OCI-LY3 (cell line): ENCODE results near the gene RANBP1.
A peak's percentile ranks its signal among the peaks of the same experiment; 100 is the strongest.

Experiments
- H2AFZ ChIP-seq: fragments of 200-600, 300-600 bp; shearing (Covaris generic); 2 replicates; pipeline ENCODE4 v1.6.0; 2014; ENCODE audit warnings: antibody characterized with exemption, low read depth, low read length
- H3K27ac ChIP-seq: fragments of 200-600, 300-600 bp; sonication (generic); 2 replicates; pipeline ENCODE4 v1.5.1; 2014; ENCODE audit warnings: mild to moderate bottlenecking, low read length, moderate library complexity, mixed read lengths
- H3K27me3 ChIP-seq: fragments of 200-600, 300-600 bp; sonication (generic); 2 replicates; pipeline ENCODE4 v1.6.1; 2014; ENCODE audit warnings: low read depth, low read length, mixed read lengths
- H3K36me3 ChIP-seq: fragments of 200-600, 300-600 bp; sonication (generic); replicated peaks from 2 replicates; pipeline ENCODE3; 2014; ENCODE audit warnings: low read depth, low read length, mixed read lengths
- H3K4me1 ChIP-seq: fragments of 300-600, 200-600 bp; sonication (generic); 2 replicates; pipeline ENCODE4 v1.6.1; 2014; ENCODE audit warnings: low read length, mixed read lengths
- H3K4me2 ChIP-seq: fragments of 200-600, 300-600 bp; sonication (generic); 2 replicates; pipeline ENCODE4 v1.6.1; 2014; ENCODE audit warnings: low read length, mixed read lengths
- H3K4me3 ChIP-seq: fragments of 300-600, 200-600 bp; sonication (generic); 2 replicates; pipeline ENCODE4 v1.5.1; 2014; ENCODE audit warnings: antibody characterized with exemption, mild to moderate bottlenecking, low read length, moderate library complexity
- H3K79me2 ChIP-seq: fragments of 300-600, 200-600 bp; shearing (Covaris generic); 2 replicates; pipeline ENCODE4 v1.6.1; 2014; ENCODE audit warnings: mild to moderate bottlenecking, low read length, mixed read lengths
- H3K9ac ChIP-seq: fragments of 300-600, 200-600 bp; shearing (Covaris generic); 2 replicates; pipeline ENCODE4 v1.6.0; 2014; ENCODE audit warnings: mild to moderate bottlenecking, low read length, moderate library complexity
- H3K9me3 ChIP-seq: fragments of 200-600, 300-600 bp; shearing (Covaris generic); 2 replicates; pipeline ENCODE4 v1.6.1; 2014; ENCODE audit warnings: low read length, mixed read lengths; ENCODE audit not compliant: insufficient read depth
- H4K20me1 ChIP-seq: fragments of 200-600, 300-600 bp; sonication (generic); 2 replicates; pipeline ENCODE4 v1.6.1; 2016; ENCODE audit warnings: low read length, mixed read lengths; ENCODE audit not compliant: insufficient read depth
- CTCF ChIP-seq: fragments of 200-600, 300-600 bp; sonication (generic); IDR thresholded peaks from 2 replicates; pipeline ENCODE4 v1.5.1; 2014; ENCODE audit warnings: antibody characterized with exemption, low read length, low read depth
- EZH2phosphoT487 ChIP-seq: fragments of 200-600 bp; shearing (Covaris generic); IDR thresholded peaks from 2 replicates; pipeline ENCODE4 v1.6.1; 2018; ENCODE audit warnings: antibody characterized with exemption, mixed run types, low read depth

Gene RANBP1

GRCh38 chr22:20131859-20132685 is 16.2 kb downstream of the RANBP1 start:
- no peak overlapping the region for H2AFZ ChIP-seq
- H3K9me3 ChIP-seq, result no peaks in the 10 kb centered on the region
- peaks cover 31% of the 10 kb centered on the region for H4K20me1 ChIP-seq
- no peaks in the 10 kb centered on the region for H3K27me3 ChIP-seq
- peak overlapping the region; percentile 90 for H3K4me2 ChIP-seq
- peak overlapping the region; percentile 63 for H3K9ac ChIP-seq
- H3K4me3 ChIP-seq, result peak overlapping the region; percentile 79
- H3K79me2 ChIP-seq, result peaks cover 47% of the 10 kb centered on the region
- no peak overlapping the region for H3K27ac ChIP-seq
- peaks cover 13% of the 10 kb centered on the region for H3K4me1 ChIP-seq
- TF ChIP-seq CTCF (no peak), EZH2phosphoT487 (no peak)
- peaks cover 11% of the 10 kb centered on the region for H3K36me3 ChIP-seq

- H3K27me3 ChIP-seq, result no peaks in the 10 kb centered on the region
- peaks cover 4% of the 10 kb centered on the region for H3K36me3 ChIP-seq
- peaks cover 30% of the 10 kb centered on the region for H4K20me1 ChIP-seq
- peak overlapping the region; percentile 63 for H3K9ac ChIP-seq
- no peak overlapping the region for H2AFZ ChIP-seq
- H3K4me3 ChIP-seq, result peak overlapping the region; percentile 79
- peaks cover 13% of the 10 kb centered on the region for H3K4me1 ChIP-seq
- H3K9me3 ChIP-seq, result no peaks in the 10 kb centered on the region
- TF ChIP-seq EZH2phosphoT487 (no peak), CTCF (no peak)
- H3K4me2 ChIP-seq, result peak overlapping the region; percentile 90
- H3K79me2 ChIP-seq, result peaks cover 52% of the 10 kb centered on the region
- no peak overlapping the region for H3K27ac ChIP-seq
These were observed 16.9 kb downstream of the RANBP1 start for GRCh38 chr22:20132686-20133246.

GRCh38 chr22:20133930-20134549 is 18.1 kb downstream of the RANBP1 start:
- Histone ChIP-seq H3K27ac (no peak overlapping the region), H3K27me3 (no peaks in the 10 kb centered on the region), H4K20me1 (peaks cover 28% of the 10 kb centered on the region), H3K4me1 (peaks cover 13% of the 10 kb centered on the region), H2AFZ (no peak overlapping the region), H3K79me2 (peaks cover 52% of the 10 kb centered on the region), H3K36me3 (no peaks in the 10 kb centered on the region), H3K4me2 (no peak overlapping the region), H3K9me3 (no peaks in the 10 kb centered on the region), H3K4me3 (no peak overlapping the region), H3K9ac (no peak overlapping the region)
- TF ChIP-seq CTCF, result no peak

- H3K4me2 ChIP-seq, result no peak overlapping the region
- no peak for TF ChIP-seq EZH2phosphoT487
- TF ChIP-seq CTCF, result no peak
- H3K9ac ChIP-seq, result no peak overlapping the region
- H3K27ac ChIP-seq, result no peak overlapping the region
- no peaks in the 10 kb centered on the region for H3K36me3 ChIP-seq
- H3K27me3 ChIP-seq, result no peaks in the 10 kb centered on the region
- peaks cover 13% of the 10 kb centered on the region for H3K4me1 ChIP-seq
- H3K79me2 ChIP-seq, result peaks cover 52% of the 10 kb centered on the region
- no peak overlapping the region for H2AFZ ChIP-seq
- H4K20me1 ChIP-seq, result peaks cover 28% of the 10 kb centered on the region
- H3K4me3 ChIP-seq, result no peak overlapping the region
- no peaks in the 10 kb centered on the region for H3K9me3 ChIP-seq
These were observed 19.4 kb downstream of the RANBP1 start for GRCh38 chr22:20135265-20135664.
